Measurements from ENCODE around the gene LGALS7.

DNA sequence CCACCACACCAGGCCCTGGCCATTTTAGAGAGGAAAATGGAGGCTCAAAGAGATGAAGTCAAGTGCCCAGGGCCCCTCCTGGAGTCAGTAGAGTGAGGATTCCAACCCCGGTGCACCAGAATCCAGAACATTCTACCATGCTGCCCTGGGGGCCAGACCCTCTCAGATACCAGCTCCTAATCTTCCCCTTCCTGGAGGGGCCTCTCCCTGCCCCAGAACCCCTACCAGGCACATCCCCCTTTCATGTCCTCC, 40.1 kb downstream of the LGALS7 start:
- TF ChIP-seq, protein P1, sequence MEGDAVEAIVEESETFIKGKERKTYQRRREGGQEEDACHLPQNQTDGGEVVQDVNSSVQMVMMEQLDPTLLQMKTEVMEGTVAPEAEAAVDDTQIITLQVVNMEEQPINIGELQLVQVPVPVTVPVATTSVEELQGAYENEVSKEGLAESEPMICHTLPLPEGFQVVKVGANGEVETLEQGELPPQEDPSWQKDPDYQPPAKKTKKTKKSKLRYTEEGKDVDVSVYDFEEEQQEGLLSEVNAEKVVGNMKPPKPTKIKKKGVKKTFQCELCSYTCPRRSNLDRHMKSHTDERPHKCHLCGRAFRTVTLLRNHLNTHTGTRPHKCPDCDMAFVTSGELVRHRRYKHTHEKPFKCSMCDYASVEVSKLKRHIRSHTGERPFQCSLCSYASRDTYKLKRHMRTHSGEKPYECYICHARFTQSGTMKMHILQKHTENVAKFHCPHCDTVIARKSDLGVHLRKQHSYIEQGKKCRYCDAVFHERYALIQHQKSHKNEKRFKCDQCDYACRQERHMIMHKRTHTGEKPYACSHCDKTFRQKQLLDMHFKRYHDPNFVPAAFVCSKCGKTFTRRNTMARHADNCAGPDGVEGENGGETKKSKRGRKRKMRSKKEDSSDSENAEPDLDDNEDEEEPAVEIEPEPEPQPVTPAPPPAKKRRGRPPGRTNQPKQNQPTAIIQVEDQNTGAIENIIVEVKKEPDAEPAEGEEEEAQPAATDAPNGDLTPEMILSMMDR (IDR thresholded peaks at IDR 0.05; ENCODE audit: low read depth, low read length) = no peak
- TF ChIP-seq EZH2phosphoT487 (IDR thresholded peaks at IDR 0.05; ENCODE audit: low read depth) = no peak

All from OCI-LY3 (cell line).